IMR-90 (cell line): Measurements from ENCODE around the gene LMAN2L. TPM values are rescaled to one million over a fixed set of nuclear protein-coding genes. Genes with fewer than 3 reads are reported as not detected.

ENCODE experiments used
- ATAC-seq: fragments of 200-7000 bp; cut with Tn5 transposase; 2 replicates; pipeline ENCODE4 v1.9.1; 2020; ENCODE audit warnings: low read depth, mild to moderate bottlenecking, moderate library complexity
- BruUV-seq: library from RNA; stranded (reverse); fragments of 400-500 nt; replicated peaks from 2 replicates; lab custom pipeline; 2021; lab: Mats Ljungman, UMichigan
- CTCF ChIA-PET: fragments of 300-600 bp; formaldehyde crosslinking; extraction: SDS; loops from one replicate; lab custom pipeline; 2021; ENCODE audit warnings: antibody characterized with exemption; lab: Yijun Ruan, JAX
- POLR2A ChIA-PET: fragments of 300-600 bp; sonication (Branson Sonifier 250); formaldehyde crosslinking; loops from one replicate; lab custom pipeline; 2022; ENCODE audit warnings: antibody characterized with exemption; ENCODE audit not compliant: unreplicated experiment; lab: Charles Lee
- DNase-seq: peaks from one replicate; pipeline ENCODE4 v3.0.0; 2013
- H2AFZ ChIP-seq: replicated peaks from 2 replicates; pipeline ENCODE3; 2013; ENCODE audit warnings: low read length, mild to moderate bottlenecking; ENCODE audit not compliant: poor library complexity
- H2AK5ac ChIP-seq: 2 replicates; pipeline ENCODE4 v1.6.1; 2013; ENCODE audit warnings: low read depth, low read length, inconsistent platforms
- H2AK9ac ChIP-seq: replicated peaks from 2 replicates; pipeline ENCODE3; 2013; ENCODE audit warnings: mild to moderate bottlenecking, low read depth, low read length, moderate library complexity; ENCODE audit not compliant: poor library complexity
- H2BK120ac ChIP-seq: 2 replicates; pipeline ENCODE4 v1.6.1; 2013; ENCODE audit warnings: low read depth, low read length, inconsistent platforms
- H2BK15ac ChIP-seq: 3 replicates; pipeline ENCODE4 v1.6.1; 2013; ENCODE audit warnings: low read depth, low read length, inconsistent platforms
- H2BK20ac ChIP-seq: 2 replicates; pipeline ENCODE4 v1.6.1; 2013; ENCODE audit warnings: low read depth, mild to moderate bottlenecking, inconsistent platforms, low read length, moderate library complexity
- H2BK5ac ChIP-seq: 2 replicates; pipeline ENCODE4 v1.6.1; 2013; ENCODE audit warnings: mild to moderate bottlenecking, low read depth, low read length, inconsistent platforms; ENCODE audit not compliant: poor library complexity, severe bottlenecking
- H3K14ac ChIP-seq: replicated peaks from 2 replicates; pipeline ENCODE4 v1.6.1; 2013; ENCODE audit warnings: low read depth, low read length, inconsistent platforms
- H3K18ac ChIP-seq: 2 replicates; pipeline ENCODE4 v1.6.1; 2013; ENCODE audit warnings: low read depth, low read length, control low read depth
- H3K23ac ChIP-seq: 2 replicates; pipeline ENCODE4 v1.6.1; 2013; ENCODE audit warnings: low read depth, low read length, inconsistent platforms
- H3K27ac ChIP-seq: 2 replicates; pipeline ENCODE4 v1.5.1; 2013; ENCODE audit warnings: mild to moderate bottlenecking, control low read depth, low read length; ENCODE audit not compliant: insufficient read depth
- H3K27me3 ChIP-seq: 2 replicates; pipeline ENCODE4 v1.6.1; 2013; ENCODE audit warnings: low read length; ENCODE audit not compliant: control insufficient read depth, insufficient read depth
- H3K36me3 ChIP-seq: 2 replicates; pipeline ENCODE4 v1.6.1; 2013; ENCODE audit warnings: low read length, mixed read lengths; ENCODE audit not compliant: control insufficient read depth, insufficient read depth
- H3K4ac ChIP-seq: 2 replicates; pipeline ENCODE4 v1.6.1; 2013; ENCODE audit warnings: low read depth, low read length, inconsistent platforms
- H3K4me1 ChIP-seq: 2 replicates; pipeline ENCODE4 v1.6.1; 2013; ENCODE audit warnings: low read length, mixed read lengths; ENCODE audit not compliant: control insufficient read depth, insufficient read depth
- H3K4me2 ChIP-seq: 2 replicates; pipeline ENCODE4 v1.6.1; 2013; ENCODE audit warnings: low read depth, mild to moderate bottlenecking, control low read depth, low read length, moderate library complexity
- H3K4me3 ChIP-seq: 2 replicates; pipeline ENCODE4 v1.5.1; 2013; ENCODE audit warnings: low read depth, mild to moderate bottlenecking, control low read depth, low read length, moderate library complexity; ENCODE audit not compliant: insufficient read depth
- H3K56ac ChIP-seq: 2 replicates; pipeline ENCODE4 v1.6.1; 2013; ENCODE audit warnings: low read length, inconsistent platforms; ENCODE audit not compliant: insufficient read depth; ENCODE audit errors: extremely low read depth
- H3K79me1 ChIP-seq, 2 experiments: 2 replicates each; pipeline ENCODE4 v1.6.1; 2013; ENCODE audit warnings: low read length in 2 of 2, inconsistent platforms in 1 of 2, low read depth in 1 of 2
- H3K9ac ChIP-seq: 2 replicates; pipeline ENCODE4 v1.6.1; 2013; ENCODE audit warnings: low read depth, low read length, control low read depth
- H3K9me1 ChIP-seq: 2 replicates; pipeline ENCODE4 v1.6.1; 2013; ENCODE audit warnings: low read length, inconsistent platforms; ENCODE audit not compliant: insufficient read depth
- H3K9me3 ChIP-seq: 2 replicates; pipeline ENCODE4 v1.6.1; 2013; ENCODE audit warnings: low read length; ENCODE audit not compliant: control insufficient read depth, insufficient read depth
- H4K20me1 ChIP-seq: 2 replicates; pipeline ENCODE4 v1.6.1; 2013; ENCODE audit warnings: low read length, inconsistent platforms; ENCODE audit not compliant: insufficient read depth
- H4K5ac ChIP-seq: 2 replicates; pipeline ENCODE4 v1.6.1; 2013; ENCODE audit warnings: mild to moderate bottlenecking, low read depth, low read length, control low read depth
- H4K8ac ChIP-seq, 2 experiments: 2 replicates each; pipeline ENCODE4 v1.6.1; 2013; ENCODE audit warnings: low read depth in 2 of 2, low read length in 2 of 2, control low read depth in 1 of 2, inconsistent platforms in 1 of 2
- H4K91ac ChIP-seq: 2 replicates; pipeline ENCODE4 v1.6.1; 2013; ENCODE audit warnings: low read depth, low read length, inconsistent platforms; ENCODE audit not compliant: insufficient read depth
- BHLHE40 ChIP-seq: fragments of 150-350 bp; IDR thresholded peaks from 2 replicates; pipeline ENCODE4 v1.6.1; 2016; ENCODE audit warnings: mild to moderate bottlenecking, low read depth, low read length
- CEBPB ChIP-seq: IDR thresholded peaks from 2 replicates; pipeline ENCODE4 v1.6.1; 2012; ENCODE audit warnings: low read depth, low read length, improper control_type of control experiment
- NFE2L2 ChIP-seq: fragments of 150-350 bp; IDR thresholded peaks from 2 replicates; pipeline ENCODE4 v1.6.1; 2016; ENCODE audit warnings: low read depth, mild to moderate bottlenecking, low read length
- POLR2A ChIP-seq: IDR thresholded peaks from 2 replicates; pipeline ENCODE4 v1.6.1; 2012; ENCODE audit warnings: mild to moderate bottlenecking, low read depth, low read length
- RAD21 ChIP-seq: IDR thresholded peaks from 2 replicates; pipeline ENCODE4 v1.6.1; 2012; ENCODE audit warnings: low read length, improper control_type of control experiment
- SMC3 ChIP-seq: fragments of 150-350 bp; IDR thresholded peaks from 2 replicates; pipeline ENCODE4 v1.6.1; 2016; ENCODE audit warnings: low read depth, mild to moderate bottlenecking, antibody characterized with exemption, low read length, moderate library complexity
- USF2 ChIP-seq: fragments of 150-350 bp; IDR thresholded peaks from 2 replicates; pipeline ENCODE4 v1.6.1; 2017; ENCODE audit warnings: mild to moderate bottlenecking, antibody characterized with exemption, low read length, low read depth
- WGBS, 2 experiments: methylation state at CpG; one replicate each; pipeline versions ENCODE4 v1.1.5 to v1.1.7; 2013; ENCODE audit warnings: missing lambda C conversion rate in 2 of 2; ENCODE audit not compliant: insufficient read length in 1 of 2; ENCODE audit errors: extremely low coverage in 2 of 2; 5-methylcytosine and 5-hydroxymethylcytosine counted together
- dilution Hi-C: fragments of 300-500 bp; cut with HindIII; formaldehyde crosslinking; loops from one replicate; pipeline ENCODE4 v1.14.3; 2018; ENCODE audit warnings: low sequenced_read_pairs; ENCODE audit not compliant: unreplicated experiment
- in situ Hi-C: fragments of 300-500 bp; cut with MboI; formaldehyde crosslinking; loops from 3 replicates; pipeline ENCODE4 v1.14.3; 2019; ENCODE audit warnings: low sequenced_read_pairs, inconsistent platforms, mixed read lengths
- intact Hi-C: fragments of 100-400 bp; cut with micrococcal nuclease; formaldehyde crosslinking; loops from 2 replicates; pipeline ENCODE4 v1.10.0; 2022
- polyA plus RNA-seq, 3 experiments: library from polyadenylated mRNA; depleted of rRNA; stranded (reverse); fragments of >200 nt; gene quantifications; 2 replicates each; pipeline ENCODE4 v1.2.3, GENCODE V29; 2012; ENCODE audit warnings: low replicate concordance in 1 of 3
- total RNA-seq: library from RNA; depleted of rRNA; stranded (reverse); fragments of >200 nt; gene quantifications from 2 replicates; pipeline ENCODE4 v1.2.3, GENCODE V29; 2012

The LMAN2L gene
- total and polyA plus RNA-seq, 2 of the 4 experiments (the other 2 are of a cell fraction): 22.5 to 22.9 TPM

DNA sequence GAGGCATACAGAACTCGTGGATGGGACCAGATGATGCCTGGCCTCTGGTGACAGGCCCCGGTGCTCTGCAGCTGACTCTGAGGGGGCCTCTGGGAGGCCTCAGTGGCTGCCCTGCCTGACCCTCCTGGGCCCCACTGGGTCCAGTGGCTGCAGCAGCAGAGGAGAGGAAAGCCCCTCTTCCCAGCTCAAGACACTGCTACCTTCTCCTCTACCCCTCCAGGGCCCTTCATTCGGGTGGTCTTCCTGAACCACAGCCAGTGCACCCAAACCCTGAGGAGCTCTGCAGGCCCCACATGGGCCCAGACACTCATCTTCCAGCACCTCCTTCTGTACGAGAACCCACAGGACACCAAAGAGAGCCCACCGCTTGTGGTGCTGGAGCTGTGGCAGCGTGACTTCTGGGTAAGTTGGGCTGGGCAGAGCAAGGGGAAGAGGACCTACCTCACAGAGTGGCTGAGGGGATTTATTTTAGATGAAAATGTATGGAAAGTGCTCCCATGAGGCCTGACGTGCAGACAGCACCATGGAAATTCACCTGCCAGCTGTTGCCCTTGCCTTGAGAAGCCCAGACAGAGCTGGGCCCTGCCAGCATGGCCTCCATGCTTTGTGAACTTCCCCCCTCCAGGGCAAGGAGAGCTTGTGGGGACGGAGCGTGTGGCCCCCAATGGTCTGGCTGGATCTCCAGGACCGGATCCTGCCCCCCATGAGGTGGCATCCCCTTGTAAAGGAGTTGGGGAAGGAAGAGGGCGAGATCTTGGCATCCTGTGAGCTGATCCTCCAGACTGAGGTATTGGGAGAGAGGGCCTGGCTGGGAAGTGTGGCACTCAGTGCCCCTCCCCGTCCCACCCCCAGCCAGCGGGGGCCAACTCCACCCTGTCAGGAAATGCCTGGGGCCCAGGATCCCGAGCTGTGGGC is 46.3 kb downstream of the LMAN2L start:
- Histone ChIP-seq H3K27me3 (no peaks in the 10 kb centered on the region), H2BK5ac (no peak overlapping the region), H2BK20ac (no peak overlapping the region), H3K4ac (no peak overlapping the region), H3K4me2 (no peak overlapping the region), H3K4me3 (no peak overlapping the region), H3K36me3 (no peaks in the 10 kb centered on the region), H4K91ac (no peak overlapping the region), H3K9ac (no peak overlapping the region), H2BK120ac (no peak overlapping the region), H4K5ac (no peak overlapping the region), H4K8ac (no peak overlapping the region), H3K27ac (no peak overlapping the region), H3K9me1 (0 out of 2 replicates have a peak, but pooled peaks cover 4% of the 10 kb centered on the region), H3K18ac (no peak overlapping the region), H3K23ac (no peak overlapping the region), H4K20me1 (no peaks in the 10 kb centered on the region), H2AFZ (peak overlapping the region; percentile 33), H2BK15ac (no peak overlapping the region), H2AK5ac (no peak overlapping the region), H2AK9ac (no peak overlapping the region), H3K14ac (no peak overlapping the region), H3K56ac (no peak overlapping the region), H3K4me1 (no peaks in the 10 kb centered on the region), H3K9me3 (no peaks in the 10 kb centered on the region), H3K79me1 (no peaks in the 10 kb centered on the region)
- TF ChIP-seq POLR2A (no peak), RAD21 (no peak), USF2 (no peak), NFE2L2 (no peak), CEBPB (no peak), BHLHE40 (no peak), SMC3 (no peak)
- intact Hi-C loops (no loop called here), in situ Hi-C loops (no loop called here), dilution Hi-C loops (no loop called here)
- 61% methylated on average over 3 of the region's 14 CpGs; no CpG with 5 or more reads in 1 of the 2 experiments for WGBS, 2 experiments
- ChIA-PET CTCF (no interaction called here), POLR2A (no interaction called here)
- no TSS peak for BruUV-seq
- ATAC-seq (no peak), DNase-seq (no peak)
